ENCODE results near the gene OTOG.

OTOG gene

DNA sequence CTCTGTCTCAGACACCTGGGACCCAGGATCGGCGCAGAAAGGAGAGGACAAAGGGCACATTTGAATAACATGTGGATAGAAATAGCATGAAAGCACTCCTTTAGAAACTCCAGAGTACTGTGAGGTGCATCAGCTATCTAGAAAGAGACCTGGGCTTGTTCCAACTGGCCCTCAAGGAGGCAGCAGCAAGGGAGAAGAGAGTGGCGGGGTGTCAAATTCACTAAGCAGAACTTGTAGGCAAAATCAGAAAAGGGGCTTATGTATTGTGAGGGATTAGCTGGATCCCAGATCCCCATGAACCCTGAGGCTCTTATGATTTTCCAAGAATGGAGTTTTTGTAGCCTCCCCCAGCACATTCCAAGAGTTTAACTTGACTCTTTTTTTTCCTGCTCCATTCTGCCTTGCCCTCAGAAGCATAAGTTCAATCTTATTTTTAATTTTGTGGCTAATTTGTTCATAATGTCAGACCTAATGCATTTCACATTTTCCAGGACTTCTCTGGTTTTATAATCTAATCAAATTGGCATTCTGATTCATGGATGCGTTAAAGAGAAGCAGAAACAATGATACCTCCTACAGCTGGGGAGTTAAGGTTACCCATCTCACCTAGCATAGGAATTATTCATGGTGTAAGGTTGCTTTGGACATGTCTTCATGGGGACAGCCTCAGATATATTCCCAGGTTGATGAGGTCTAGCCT lies 36.4 kb upstream of the OTOG start:
- CTCF ChIA-PET = no interaction called here
- TF ChIP-seq NFRKB (IDR thresholded peaks at IDR 0.05) (no peak), CTBP1 (IDR thresholded peaks at IDR 0.05; ENCODE audit: borderline replicate concordance) (no peak), BHLHE40 (IDR thresholded peaks at IDR 0.05; ENCODE audit: borderline replicate concordance) (no peak), TARDBP (IDR thresholded peaks at IDR 0.05) (no peak), ELF4 (IDR thresholded peaks at IDR 0.05) (no peak), L3MBTL2 (conservative IDR thresholded peaks at IDR 0.05) (no peak), ZNF384 (IDR thresholded peaks at IDR 0.05) (no peak), LEF1 (IDR thresholded peaks at IDR 0.05; ENCODE audit: borderline replicate concordance) (no peak), HDGF (IDR thresholded peaks at IDR 0.05; ENCODE audit: borderline replicate concordance) (no peak), ARNT (IDR thresholded peaks at IDR 0.05) (no peak), FOXM1 (IDR thresholded peaks at IDR 0.05; ENCODE audit: borderline replicate concordance) (no peak), FOXA1 (IDR thresholded peaks at IDR 0.05) (no peak), SP1 (IDR thresholded peaks at IDR 0.05) (no peak), FOXK2 (IDR thresholded peaks at IDR 0.05) (no peak), SUZ12 (IDR thresholded peaks at IDR 0.05) (no peak)
- TF ChIP-seq, protein P1, sequence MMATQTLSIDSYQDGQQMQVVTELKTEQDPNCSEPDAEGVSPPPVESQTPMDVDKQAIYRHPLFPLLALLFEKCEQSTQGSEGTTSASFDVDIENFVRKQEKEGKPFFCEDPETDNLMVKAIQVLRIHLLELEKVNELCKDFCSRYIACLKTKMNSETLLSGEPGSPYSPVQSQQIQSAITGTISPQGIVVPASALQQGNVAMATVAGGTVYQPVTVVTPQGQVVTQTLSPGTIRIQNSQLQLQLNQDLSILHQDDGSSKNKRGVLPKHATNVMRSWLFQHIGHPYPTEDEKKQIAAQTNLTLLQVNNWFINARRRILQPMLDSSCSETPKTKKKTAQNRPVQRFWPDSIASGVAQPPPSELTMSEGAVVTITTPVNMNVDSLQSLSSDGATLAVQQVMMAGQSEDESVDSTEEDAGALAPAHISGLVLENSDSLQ (IDR thresholded peaks at IDR 0.05) = no peak
- DNase-seq (ENCODE audit: extremely low spot score) = no peak
- POLR2A ChIA-PET = no interaction called here

DNA sequence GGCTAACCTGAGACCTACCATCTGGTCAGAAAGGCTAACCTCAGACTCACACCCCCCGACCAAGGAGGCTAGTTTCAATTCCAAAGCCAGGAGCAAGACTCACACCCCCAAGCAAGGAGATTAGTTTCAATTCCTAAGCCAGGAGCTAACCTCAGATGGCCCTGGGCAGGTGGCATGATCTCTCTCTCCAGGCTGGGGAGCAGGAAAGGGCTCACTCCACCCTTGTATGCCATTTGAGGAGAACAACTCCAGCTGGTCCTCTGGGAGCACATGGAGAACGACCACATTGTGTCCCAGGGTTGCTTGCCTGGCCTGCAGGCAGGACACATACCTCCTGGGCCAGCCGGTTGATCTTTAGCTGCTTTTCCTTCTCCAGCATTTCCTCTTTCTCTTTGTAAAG lies 35.5 kb upstream of the OTOG start:
- DNase-seq (ENCODE audit: extremely low spot score) = no peak
- CTCF ChIA-PET = no interaction called here
- TF ChIP-seq HDGF (IDR thresholded peaks at IDR 0.05; ENCODE audit: borderline replicate concordance) (no peak), ELF4 (IDR thresholded peaks at IDR 0.05) (no peak)
- TF ChIP-seq, protein P1 (IDR thresholded peaks at IDR 0.05) = no peak
- POLR2A ChIA-PET = no interaction called here

GRCh38 chr11:17512101-17512500 lies 35.0 kb upstream of the OTOG start:
- DNase-seq (ENCODE audit: extremely low spot score) = no peak
- TF ChIP-seq, protein P1 (IDR thresholded peaks at IDR 0.05) = no peak
- TF ChIP-seq ARNT (IDR thresholded peaks at IDR 0.05) (no peak), SUZ12 (IDR thresholded peaks at IDR 0.05) (no peak), ZNF384 (IDR thresholded peaks at IDR 0.05) (no peak), HDGF (IDR thresholded peaks at IDR 0.05; ENCODE audit: borderline replicate concordance) (no peak), CTBP1 (IDR thresholded peaks at IDR 0.05; ENCODE audit: borderline replicate concordance) (no peak), ELF4 (IDR thresholded peaks at IDR 0.05) (no peak), SP1 (IDR thresholded peaks at IDR 0.05) (no peak), LEF1 (IDR thresholded peaks at IDR 0.05; ENCODE audit: borderline replicate concordance) (no peak), FOXM1 (IDR thresholded peaks at IDR 0.05; ENCODE audit: borderline replicate concordance) (no peak), FOXK2 (IDR thresholded peaks at IDR 0.05) (no peak)
- ChIA-PET CTCF (no interaction called here), POLR2A (no interaction called here)

DNA sequence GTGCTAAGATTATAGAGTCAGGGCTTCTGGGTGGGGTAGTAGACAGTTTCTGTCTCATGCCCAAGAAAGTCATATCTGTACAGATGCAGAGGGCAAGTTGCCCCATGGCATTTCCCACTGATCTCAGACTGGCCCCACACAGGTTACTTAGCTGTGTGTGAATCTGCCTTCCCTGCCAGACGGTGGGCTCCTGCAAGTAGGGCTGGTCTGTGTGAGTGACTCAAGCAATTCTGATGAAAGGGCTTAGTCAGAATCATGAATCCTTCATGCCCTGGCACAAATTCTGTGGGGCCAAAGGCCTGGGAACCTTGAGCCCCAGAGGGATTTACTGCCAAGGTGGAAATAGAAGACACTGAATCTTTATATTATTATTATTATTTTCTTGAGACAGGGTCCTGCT lies 33.2 kb upstream of the OTOG start:
- TF ChIP-seq BHLHE40 (IDR thresholded peaks at IDR 0.05; ENCODE audit: borderline replicate concordance) = no peak
- no peak for TF ChIP-seq L3MBTL2 (conservative IDR thresholded peaks at IDR 0.05)
- TF ChIP-seq SUZ12 (IDR thresholded peaks at IDR 0.05) = no peak
- TF ChIP-seq, protein P1 (IDR thresholded peaks at IDR 0.05) = no peak
- TF ChIP-seq ZNF384 (IDR thresholded peaks at IDR 0.05) = no peak
- TF ChIP-seq ELF4 (IDR thresholded peaks at IDR 0.05) = no peak
- no peak for TF ChIP-seq FOXM1 (IDR thresholded peaks at IDR 0.05; ENCODE audit: borderline replicate concordance)
- TF ChIP-seq FOXK2 (IDR thresholded peaks at IDR 0.05) = no peak
- TF ChIP-seq LEF1 (IDR thresholded peaks at IDR 0.05; ENCODE audit: borderline replicate concordance) = no peak
- TF ChIP-seq FOXA1 (IDR thresholded peaks at IDR 0.05) = no peak
- TF ChIP-seq HDGF (IDR thresholded peaks at IDR 0.05; ENCODE audit: borderline replicate concordance) = no peak
- CTCF ChIA-PET = interaction anchor here (0.9 to 1.6 kb wide), 3 partner anchors 9 to 125 kb away, joined by 4 to 7 read pairs (median 6); partner anchors contain the start of gene KCNJ11
- DNase-seq (ENCODE audit: extremely low spot score) = no peak
- POLR2A ChIA-PET = interaction anchor here (1.2 kb wide), 1 partner anchor 165 kb away, joined by 6 read pairs; no protein-coding TSS in a partner anchor

DNA sequence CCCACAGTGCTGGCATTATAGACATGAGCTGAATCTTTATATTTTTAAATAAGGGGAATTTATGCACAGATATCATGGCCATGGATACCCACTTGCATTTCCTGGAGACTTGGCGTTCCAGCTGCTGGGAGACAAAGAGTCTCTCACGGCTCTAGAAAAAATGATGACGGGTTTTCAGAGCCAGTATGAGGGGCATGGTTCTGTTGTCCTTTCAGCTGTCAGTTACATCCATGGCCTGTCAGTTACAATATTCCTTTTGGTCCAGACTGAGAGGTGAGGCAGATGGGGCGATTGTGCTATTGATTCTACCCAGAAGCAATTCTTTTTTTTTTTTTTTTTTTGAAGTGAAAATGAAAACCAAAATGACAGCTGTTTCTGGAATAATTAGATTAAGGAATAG lies 32.6 kb upstream of the OTOG start:
- DNase-seq (ENCODE audit: extremely low spot score) = no peak
- POLR2A ChIA-PET = no interaction called here
- TF ChIP-seq FOXM1 (IDR thresholded peaks at IDR 0.05; ENCODE audit: borderline replicate concordance) (no peak), HDGF (IDR thresholded peaks at IDR 0.05; ENCODE audit: borderline replicate concordance) (no peak), NFRKB (IDR thresholded peaks at IDR 0.05) (no peak), ZNF384 (IDR thresholded peaks at IDR 0.05) (no peak), SP1 (IDR thresholded peaks at IDR 0.05) (no peak), FOXA1 (IDR thresholded peaks at IDR 0.05) (no peak), ARNT (IDR thresholded peaks at IDR 0.05) (no peak), L3MBTL2 (conservative IDR thresholded peaks at IDR 0.05) (no peak), LEF1 (IDR thresholded peaks at IDR 0.05; ENCODE audit: borderline replicate concordance) (no peak), TARDBP (IDR thresholded peaks at IDR 0.05) (no peak), CTBP1 (IDR thresholded peaks at IDR 0.05; ENCODE audit: borderline replicate concordance) (no peak), ELF4 (IDR thresholded peaks at IDR 0.05) (no peak), BHLHE40 (IDR thresholded peaks at IDR 0.05; ENCODE audit: borderline replicate concordance) (no peak), SUZ12 (IDR thresholded peaks at IDR 0.05) (no peak), FOXK2 (IDR thresholded peaks at IDR 0.05) (no peak)
- TF ChIP-seq, protein P1 (IDR thresholded peaks at IDR 0.05) = no peak
- CTCF ChIA-PET = interaction anchor here (0.9 to 1.6 kb wide), 2 partner anchors 14 kb away, joined by 4 to 7 read pairs; no protein-coding TSS in a partner anchor

All from HEK293T (cell line).